GM23338 (cell line): ENCODE measurements around the gene PBOV1. TPM values are rescaled to one million over a fixed set of nuclear protein-coding genes. Genes with fewer than 3 reads are reported as not detected.

Source experiments
- ATAC-seq: fragments of 200-7000 bp; cut with Tn5 transposase; 3 replicates; pipeline ENCODE4 v1.9.1; 2020
- DNase-seq: peaks from one replicate; pipeline ENCODE4 v3.0.0-alpha.2; 2015; ENCODE audit warnings: low spot score
- H2AFZ ChIP-seq: fragments of 200-600 bp; sonication (generic); 2 replicates; pipeline ENCODE4 v1.8.0; 2016; ENCODE audit warnings: antibody characterized with exemption, mild to moderate bottlenecking, moderate library complexity
- H3F3A ChIP-seq: fragments of 200-600 bp; sonication (generic); replicated peaks from 2 replicates; pipeline ENCODE4 v1.8.0; 2017; ENCODE audit warnings: antibody characterized with exemption, mixed run types, low read depth
- H3K27ac ChIP-seq: fragments of 200-600 bp; sonication (generic); 2 replicates; pipeline ENCODE4 v1.6.1; 2016; ENCODE audit warnings: low read depth
- H3K27me3 ChIP-seq: fragments of 200-600 bp; sonication (generic); 2 replicates; pipeline ENCODE4 v1.8.0; 2016; ENCODE audit warnings: mild to moderate bottlenecking, mixed run types, moderate library complexity; ENCODE audit not compliant: insufficient read depth
- H3K36me3 ChIP-seq: fragments of 200-600 bp; sonication (generic); 2 replicates; pipeline ENCODE4 v1.8.0; 2016; ENCODE audit warnings: mild to moderate bottlenecking; ENCODE audit not compliant: insufficient read depth
- H3K4me1 ChIP-seq: fragments of 200-600 bp; sonication (generic); 2 replicates; pipeline ENCODE4 v1.8.0; 2016; ENCODE audit warnings: mild to moderate bottlenecking, moderate library complexity; ENCODE audit not compliant: insufficient read depth
- H3K4me2 ChIP-seq: fragments of 200-600 bp; sonication (generic); 2 replicates; pipeline ENCODE4 v1.7.1; 2017; ENCODE audit warnings: mixed run types
- H3K4me3 ChIP-seq: fragments of 200-600 bp; sonication (generic); 2 replicates; pipeline ENCODE4 v1.6.1; 2016; ENCODE audit warnings: mixed run types
- H3K79me2 ChIP-seq: fragments of 200-600 bp; sonication (generic); replicated peaks from 2 replicates; pipeline ENCODE4 v1.8.0; 2017; ENCODE audit warnings: mild to moderate bottlenecking; ENCODE audit not compliant: insufficient read depth
- H3K9me2 ChIP-seq: fragments of 200-600 bp; sonication (generic); 2 replicates; pipeline ENCODE4 v1.8.0; 2017; ENCODE audit not compliant: insufficient read depth
- H4K20me1 ChIP-seq: fragments of 200-600 bp; sonication (generic); replicated peaks from 2 replicates; pipeline ENCODE4 v1.8.0; 2017; ENCODE audit warnings: mild to moderate bottlenecking; ENCODE audit not compliant: insufficient read depth
- H3K27ac Mint-ChIP-seq: 2 replicates; pipeline ENCODE4 v1.8.0; 2020; ENCODE audit warnings: inconsistent platforms, mild to moderate bottlenecking, moderate library complexity, mixed read lengths
- H3K27me3 Mint-ChIP-seq: 3 replicates; pipeline ENCODE4 v1.8.0; 2022; ENCODE audit warnings: low read depth, mild to moderate bottlenecking, moderate library complexity, mixed read lengths, inconsistent platforms; ENCODE audit not compliant: insufficient read depth, poor library complexity
- H3K36me3 Mint-ChIP-seq: 3 replicates; pipeline ENCODE4 v1.8.0; 2021; ENCODE audit warnings: low read depth, mild to moderate bottlenecking, inconsistent platforms, moderate library complexity, mixed read lengths
- H3K4me1 Mint-ChIP-seq: 3 replicates; pipeline ENCODE4 v1.8.0; 2020; ENCODE audit warnings: mild to moderate bottlenecking, inconsistent platforms, mixed read lengths
- H3K4me3 Mint-ChIP-seq: 3 replicates; pipeline ENCODE4 v1.8.0; 2021; ENCODE audit warnings: moderate library complexity, mild to moderate bottlenecking, inconsistent platforms, mixed read lengths
- H3K9me3 Mint-ChIP-seq: 3 replicates; pipeline ENCODE4 v1.8.0; 2020; ENCODE audit warnings: moderate library complexity, mild to moderate bottlenecking, inconsistent platforms, mixed read lengths
- CREB1 ChIP-seq: fragments of 250-450 bp; sonication (Bioruptor Pico); IDR thresholded peaks from 2 replicates; pipeline ENCODE4 v1.5.0; 2020; ENCODE audit warnings: low read depth, mild to moderate bottlenecking, moderate library complexity
- CTCF ChIP-seq, 2 experiments: fragments of 200-600 bp in 1 of 2; sonication (generic) in 1 of 2; conservative IDR thresholded peaks; 2 replicates each; pipeline versions ENCODE4 v1.5.1 to v1.6.1; 2016 to 2017; ENCODE audit warnings: antibody characterized with exemption in 2 of 2, low read depth in 2 of 2, mild to moderate bottlenecking in 2 of 2, moderate library complexity in 1 of 2
- ETS1 ChIP-seq: IDR thresholded peaks from 2 replicates; pipeline ENCODE4 v1.6.1; 2016; ENCODE audit warnings: antibody characterized with exemption
- EZH2 ChIP-seq: fragments of 200-600 bp; sonication (generic); IDR thresholded peaks from one replicate; pipeline ENCODE4 v1.8.0; 2017; ENCODE audit warnings: antibody characterized with exemption, mild to moderate bottlenecking, low read depth; ENCODE audit not compliant: unreplicated experiment
- EZH2phosphoT487 ChIP-seq: fragments of 200-600 bp; sonication (generic); IDR thresholded peaks from one replicate; pipeline ENCODE4 v1.8.1; 2018; ENCODE audit warnings: antibody characterized with exemption; ENCODE audit not compliant: unreplicated experiment
- JUNB ChIP-seq: IDR thresholded peaks from one replicate; pipeline ENCODE4 v1.6.1; 2016; ENCODE audit warnings: antibody characterized with exemption; ENCODE audit not compliant: unreplicated experiment
- NANOG ChIP-seq: IDR thresholded peaks from 2 replicates; pipeline ENCODE4 v1.6.1; 2016; ENCODE audit warnings: antibody characterized with exemption, borderline replicate concordance
- POLR2AphosphoS5 ChIP-seq: IDR thresholded peaks from 2 replicates; pipeline ENCODE4 v1.6.1; 2016; ENCODE audit warnings: antibody characterized with exemption, low read depth
- REST ChIP-seq: IDR thresholded peaks from one replicate; pipeline ENCODE4 v1.6.1; 2018; ENCODE audit warnings: antibody characterized with exemption; ENCODE audit not compliant: unreplicated experiment
- STAT1 ChIP-seq: IDR thresholded peaks from one replicate; pipeline ENCODE4 v1.6.1; 2016; ENCODE audit warnings: antibody characterized with exemption; ENCODE audit not compliant: unreplicated experiment
- ZNF114 ChIP-seq: fragments of 250-450 bp; sonication (Bioruptor Pico); IDR thresholded peaks from 2 replicates; pipeline ENCODE4 v1.5.0; 2020; ENCODE audit warnings: mild to moderate bottlenecking, moderate library complexity
- ZNF331 ChIP-seq: fragments of 250-450 bp; sonication (Bioruptor Pico); IDR thresholded peaks from 2 replicates; pipeline ENCODE4 v1.5.0; 2020; ENCODE audit warnings: low read depth, mild to moderate bottlenecking, moderate library complexity
- ZNF462 ChIP-seq: fragments of 250-450 bp; sonication (Bioruptor Pico); IDR thresholded peaks from 2 replicates; pipeline ENCODE4 v1.5.0; 2020; ENCODE audit warnings: mild to moderate bottlenecking, moderate library complexity
- polyA plus RNA-seq: library from polyadenylated mRNA; unstranded; fragments of >200 nt; fragmentation: Nextera tagmentation; extraction: Ambion mirVana; gene quantifications from 2 replicates; pipeline ENCODE4 v1.2.1, GENCODE V29; 2016
- total RNA-seq: library from RNA; depleted of rRNA; stranded (reverse); fragments of >200 nt; shearing (Covaris generic); gene quantifications from 2 replicates; pipeline ENCODE4 v1.2.3, GENCODE V29; 2014

The PBOV1 gene
- total and polyA plus RNA-seq, 2 experiments from 2014 or later: not detected

- Histone ChIP-seq H4K20me1 (no peaks in the 10 kb centered on the region), H3K4me2 (no peak overlapping the region), H3K79me2 (no peaks in the 10 kb centered on the region), H3K27ac (no peak overlapping the region), H3K36me3 (no peaks in the 10 kb centered on the region), H3K4me3 (no peak overlapping the region), H3F3A (no peaks in the 10 kb centered on the region), H3K4me1 (no peaks in the 10 kb centered on the region), H3K9me2 (no peaks in the 10 kb centered on the region), H3K27me3 (no peaks in the 10 kb centered on the region), H2AFZ (no peak overlapping the region)
- no peak overlapping the region for H3K27ac Mint-ChIP-seq
- H3K4me1 Mint-ChIP-seq: peaks cover 18% of the 10 kb centered on the region
- peaks cover 11% of the 10 kb centered on the region; the same call in 1 of the 3 replicates for H3K9me3 Mint-ChIP-seq
- no peak for TF ChIP-seq NANOG
- TF ChIP-seq STAT1: no peak
- TF ChIP-seq EZH2: no peak
- TF ChIP-seq CREB1: no peak
- no peak for TF ChIP-seq POLR2AphosphoS5
- no peak for TF ChIP-seq JUNB
- no peak for TF ChIP-seq EZH2phosphoT487
- no peak for TF ChIP-seq ZNF114 (CRISPR knock-in tag)
- TF ChIP-seq ETS1: no peak
- TF ChIP-seq CTCF (conservative IDR thresholded peaks at IDR 0.05; ENCODE audit: low read depth in 2 of 2): no peak
- TF ChIP-seq ZNF462 (CRISPR knock-in tag): no peak
- no peak for TF ChIP-seq ZNF331 (CRISPR knock-in tag)
- no peak for TF ChIP-seq REST
- ATAC-seq (no peak), DNase-seq (no peak)
- H3K4me3 Mint-ChIP-seq: no peak overlapping the region
- peaks cover 12% of the 10 kb centered on the region for H3K36me3 Mint-ChIP-seq
- peaks cover 6% of the 10 kb centered on the region for H3K27me3 Mint-ChIP-seq
These were observed 13.4 kb downstream of the PBOV1 start for GRCh38 chr6:138204792-138205384.
